K562 (cell line): ENCODE measurements around the gene KCP.

Experiments
- CBX1 ChIP-seq: sonication (generic); IDR thresholded peaks from 2 replicates; pipeline ENCODE4 v1.6.1; 2016; ENCODE audit warnings: antibody characterized with exemption, low read depth, mild to moderate bottlenecking
- DNMT1 ChIP-seq: fragments of 450-650 bp; IDR thresholded peaks from 2 replicates; pipeline ENCODE4 v1.6.1; 2016; ENCODE audit warnings: antibody characterized with exemption, mild to moderate bottlenecking
- HLTF ChIP-seq: fragments of 450-650 bp; IDR thresholded peaks from 2 replicates; pipeline ENCODE4 v1.6.1; 2016
- KDM1A ChIP-seq, 2 experiments: fragments of 450-650 bp; IDR thresholded peaks; 2 replicates each; pipeline ENCODE4 v1.6.1; 2016; ENCODE audit warnings: mild to moderate bottlenecking in 2 of 2
- REST ChIP-seq, 2 experiments: fragments of 450-650 bp; formaldehyde crosslinking in 1 of 2; IDR thresholded peaks; 2 replicates each; pipeline versions ENCODE4 v1.4.0 to v1.6.1; 2014 to 2020; ENCODE audit warnings: mild to moderate bottlenecking in 2 of 2, borderline replicate concordance in 1 of 2, low read depth in 1 of 2
- SMARCC2 ChIP-seq: fragments of 450-650 bp; IDR thresholded peaks from 2 replicates; pipeline ENCODE4 v1.6.1; 2017; ENCODE audit warnings: antibody characterized with exemption, moderate library complexity, mild to moderate bottlenecking, low read depth
- TAF7 ChIP-seq: fragments of 450-650 bp; IDR thresholded peaks from 2 replicates; pipeline ENCODE4 v1.6.1; 2016; ENCODE audit warnings: missing genetic modification characterization, missing compliant biosample characterization
- TEAD4 ChIP-seq, 2 experiments: sonication (generic) in 1 of 2; formaldehyde crosslinking in 1 of 2; IDR thresholded peaks; 2 replicates each; pipeline versions ENCODE4 v1.6.1 to v1.8.0; 2012 to 2022; ENCODE audit warnings: borderline replicate concordance in 1 of 2, inconsistent platforms in 1 of 2, low read length in 1 of 2, mild to moderate bottlenecking in 1 of 2, missing genetic modification reagents in 1 of 2
- ZEB2 ChIP-seq: fragments of 450-650 bp; IDR thresholded peaks from 2 replicates; pipeline ENCODE4 v1.6.1; 2016
- TF ChIP-seq, protein P1 (sequence below), 3 experiments: IDR thresholded peaks in 2 of 3; conservative IDR thresholded peaks in 1 of 3; 2 replicates each; pipeline ENCODE4 v1.5.1; 2011 to 2012; ENCODE audit warnings: low read length in 3 of 3, mild to moderate bottlenecking in 3 of 3, control low read depth in 2 of 3, improper control_type of control experiment in 1 of 3, inconsistent platforms in 1 of 3, low read depth in 1 of 3, mixed read lengths in 1 of 3, moderate library complexity in 1 of 3; ENCODE audit not compliant: insufficient read depth in 2 of 3
- TF ChIP-seq, protein P2 (sequence below): fragments of 450-650 bp; conservative IDR thresholded peaks from 2 replicates; pipeline ENCODE4 v1.6.1; 2016; ENCODE audit warnings: missing genetic modification characterization, low read depth, mild to moderate bottlenecking, control low read depth, missing compliant biosample characterization

- TF ChIP-seq DNMT1: no peak
- TF ChIP-seq, protein P1, sequence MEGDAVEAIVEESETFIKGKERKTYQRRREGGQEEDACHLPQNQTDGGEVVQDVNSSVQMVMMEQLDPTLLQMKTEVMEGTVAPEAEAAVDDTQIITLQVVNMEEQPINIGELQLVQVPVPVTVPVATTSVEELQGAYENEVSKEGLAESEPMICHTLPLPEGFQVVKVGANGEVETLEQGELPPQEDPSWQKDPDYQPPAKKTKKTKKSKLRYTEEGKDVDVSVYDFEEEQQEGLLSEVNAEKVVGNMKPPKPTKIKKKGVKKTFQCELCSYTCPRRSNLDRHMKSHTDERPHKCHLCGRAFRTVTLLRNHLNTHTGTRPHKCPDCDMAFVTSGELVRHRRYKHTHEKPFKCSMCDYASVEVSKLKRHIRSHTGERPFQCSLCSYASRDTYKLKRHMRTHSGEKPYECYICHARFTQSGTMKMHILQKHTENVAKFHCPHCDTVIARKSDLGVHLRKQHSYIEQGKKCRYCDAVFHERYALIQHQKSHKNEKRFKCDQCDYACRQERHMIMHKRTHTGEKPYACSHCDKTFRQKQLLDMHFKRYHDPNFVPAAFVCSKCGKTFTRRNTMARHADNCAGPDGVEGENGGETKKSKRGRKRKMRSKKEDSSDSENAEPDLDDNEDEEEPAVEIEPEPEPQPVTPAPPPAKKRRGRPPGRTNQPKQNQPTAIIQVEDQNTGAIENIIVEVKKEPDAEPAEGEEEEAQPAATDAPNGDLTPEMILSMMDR (IDR thresholded peaks at IDR 0.05 in 2 of 3, conservative IDR thresholded peaks at IDR 0.05 in 1 of 3; ENCODE audit: insufficient read depth in 2 of 3, low read depth in 1 of 3, low read length in 3 of 3): no peak
- no peak for TF ChIP-seq CBX1
- TF ChIP-seq REST (IDR thresholded peaks at IDR 0.05; ENCODE audit: borderline replicate concordance): peak; percentile 17; the same call in 1 of the 2 replicates
- TF ChIP-seq REST (CRISPR knock-in tag; IDR thresholded peaks at IDR 0.05; ENCODE audit: low read depth): no peak
- TF ChIP-seq, protein P2, sequence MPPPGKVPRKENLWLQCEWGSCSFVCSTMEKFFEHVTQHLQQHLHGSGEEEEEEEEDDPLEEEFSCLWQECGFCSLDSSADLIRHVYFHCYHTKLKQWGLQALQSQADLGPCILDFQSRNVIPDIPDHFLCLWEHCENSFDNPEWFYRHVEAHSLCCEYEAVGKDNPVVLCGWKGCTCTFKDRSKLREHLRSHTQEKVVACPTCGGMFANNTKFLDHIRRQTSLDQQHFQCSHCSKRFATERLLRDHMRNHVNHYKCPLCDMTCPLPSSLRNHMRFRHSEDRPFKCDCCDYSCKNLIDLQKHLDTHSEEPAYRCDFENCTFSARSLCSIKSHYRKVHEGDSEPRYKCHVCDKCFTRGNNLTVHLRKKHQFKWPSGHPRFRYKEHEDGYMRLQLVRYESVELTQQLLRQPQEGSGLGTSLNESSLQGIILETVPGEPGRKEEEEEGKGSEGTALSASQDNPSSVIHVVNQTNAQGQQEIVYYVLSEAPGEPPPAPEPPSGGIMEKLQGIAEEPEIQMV (tag): no peak
- no peak for TF ChIP-seq ZEB2
- TF ChIP-seq SMARCC2: no peak
- TF ChIP-seq TAF7 (tag): no peak
- TF ChIP-seq KDM1A (IDR thresholded peaks at IDR 0.05): no peak
- TF ChIP-seq HLTF: no peak
- TF ChIP-seq TEAD4 (IDR thresholded peaks at IDR 0.05; ENCODE audit: low read length): no peak
- TF ChIP-seq TEAD4 (CRISPR knock-in tag; IDR thresholded peaks at IDR 0.05; ENCODE audit: borderline replicate concordance): no peak
Measured at GRCh38 chr7:128884561-128885369, 25.7 kb downstream of the KCP start.
